DMS53 treated with DMSO at 0.1 percent for 48 hours (cell line): ENCODE data around the gene DUSP7.
A peak's percentile ranks its signal among the peaks of the same experiment; 100 is the strongest.

Experiments used
- DNase-seq: peaks from one replicate; lab custom pipeline; 2025; ENCODE audit not compliant: unreplicated experiment; lab: John Stamatoyannopoulos, UW

DUSP7 gene

DNA sequence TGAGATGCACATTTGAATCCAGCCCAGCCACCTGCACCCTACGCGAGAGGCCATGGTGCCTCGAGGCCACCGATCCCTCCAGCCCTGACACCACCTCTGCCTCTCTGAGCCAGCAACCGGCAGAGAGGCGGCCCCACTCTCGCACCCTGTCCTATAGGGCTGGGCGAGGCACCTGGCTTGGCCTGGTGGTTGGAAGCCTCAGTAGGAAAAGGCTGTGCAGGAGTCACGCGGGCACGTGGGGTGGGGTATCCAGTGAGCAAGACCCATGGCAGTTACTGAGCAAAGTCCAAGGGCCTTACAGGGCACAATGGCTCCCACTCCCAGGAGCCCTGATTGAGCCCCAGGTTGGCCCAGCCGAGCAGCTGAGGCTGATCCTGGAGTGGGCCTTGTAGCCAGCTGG, 12.4 kb upstream of the DUSP7 start:
- no peak for DNase-seq

DNA sequence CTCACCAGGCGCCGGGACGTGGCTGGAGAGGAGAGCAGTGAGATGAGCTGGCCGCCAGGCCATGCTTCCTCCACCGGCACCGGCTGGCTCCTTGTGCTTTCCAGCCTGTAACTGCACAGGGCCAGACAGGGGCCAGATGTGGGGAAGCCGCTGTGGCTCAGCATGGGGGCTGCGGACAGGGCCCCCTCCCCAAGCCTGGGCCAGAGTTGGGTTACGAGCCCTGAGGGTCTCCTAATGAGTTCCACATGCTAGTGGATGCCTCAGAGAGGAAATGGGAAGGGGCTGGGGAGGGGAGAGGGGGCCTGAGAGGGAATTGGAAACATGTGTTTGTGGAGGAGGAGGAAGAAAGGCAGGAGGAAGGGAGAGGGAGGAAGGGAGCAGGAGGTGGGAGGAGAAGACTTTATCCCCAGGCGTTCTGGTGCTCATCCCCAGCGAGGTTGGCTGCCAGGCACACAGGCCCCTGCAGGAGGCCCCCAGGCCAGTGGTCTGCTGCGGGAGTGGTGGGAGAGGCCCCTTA, 11.7 kb upstream of the DUSP7 start:
- DNase-seq, result no peak

DNA sequence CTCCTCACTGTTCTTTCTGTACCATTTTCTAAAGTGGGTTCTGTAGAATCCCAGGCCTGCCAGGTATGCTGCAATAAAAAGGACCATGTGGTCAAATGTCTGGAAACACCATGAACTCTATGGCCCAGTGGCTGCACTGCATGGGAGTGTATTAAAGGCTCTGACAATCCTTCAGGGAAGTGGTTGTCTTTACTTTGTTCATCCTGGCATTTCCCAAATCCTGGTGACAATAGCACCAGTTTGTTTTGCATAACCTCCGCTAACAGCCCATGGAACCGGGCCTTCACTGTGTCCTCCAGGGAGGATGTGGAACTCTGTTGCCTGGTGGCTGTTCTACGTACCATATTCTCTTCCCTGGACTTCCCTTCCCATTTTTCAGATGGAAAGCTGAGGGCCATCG, 11.2 kb upstream of the DUSP7 start:
- DNase-seq, result no peak

GRCh38 chr3:52067046-52067445, 10.7 kb upstream of the DUSP7 start:
- DNase-seq, result no peak

- DNase-seq, result no peak
These were observed 8.9 kb upstream of the DUSP7 start for GRCh38 chr3:52065264-52065756.

GRCh38 chr3:52064561-52064960, 8.2 kb upstream of the DUSP7 start:
- no peak for DNase-seq

- DNase-seq, result no peak
These were observed 6.8 kb upstream of the DUSP7 start for GRCh38 chr3:52063026-52063723.

- no peak for DNase-seq
These were observed 6.1 kb upstream of the DUSP7 start for GRCh38 chr3:52062505-52062904.

GRCh38 chr3:52061121-52061910, 4.9 kb upstream of the DUSP7 start:
- DNase-seq, result no peak

DNA sequence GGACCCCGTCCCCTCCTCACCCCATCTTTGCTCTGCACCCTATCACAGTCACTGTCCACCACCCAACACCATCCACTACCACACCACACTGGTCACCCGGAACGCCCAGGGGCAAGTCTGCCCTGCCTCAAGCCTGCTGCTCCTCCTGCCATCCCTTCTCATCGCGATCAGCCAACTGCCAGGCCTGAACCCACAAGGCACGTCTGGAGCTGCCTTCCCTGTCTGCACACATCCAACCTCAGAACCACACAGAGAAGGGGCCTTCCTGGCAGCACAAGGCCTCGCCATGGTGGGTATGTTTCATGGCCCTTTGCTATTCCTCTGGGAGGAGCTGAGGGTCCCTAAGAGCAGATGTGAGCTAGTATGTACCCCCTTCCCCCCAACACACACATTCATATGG, 3.4 kb upstream of the DUSP7 start:
- DNase-seq, result no peak

- no peak for DNase-seq
These were observed 1.6 kb upstream of the DUSP7 start for GRCh38 chr3:52057812-52058495.

DNA sequence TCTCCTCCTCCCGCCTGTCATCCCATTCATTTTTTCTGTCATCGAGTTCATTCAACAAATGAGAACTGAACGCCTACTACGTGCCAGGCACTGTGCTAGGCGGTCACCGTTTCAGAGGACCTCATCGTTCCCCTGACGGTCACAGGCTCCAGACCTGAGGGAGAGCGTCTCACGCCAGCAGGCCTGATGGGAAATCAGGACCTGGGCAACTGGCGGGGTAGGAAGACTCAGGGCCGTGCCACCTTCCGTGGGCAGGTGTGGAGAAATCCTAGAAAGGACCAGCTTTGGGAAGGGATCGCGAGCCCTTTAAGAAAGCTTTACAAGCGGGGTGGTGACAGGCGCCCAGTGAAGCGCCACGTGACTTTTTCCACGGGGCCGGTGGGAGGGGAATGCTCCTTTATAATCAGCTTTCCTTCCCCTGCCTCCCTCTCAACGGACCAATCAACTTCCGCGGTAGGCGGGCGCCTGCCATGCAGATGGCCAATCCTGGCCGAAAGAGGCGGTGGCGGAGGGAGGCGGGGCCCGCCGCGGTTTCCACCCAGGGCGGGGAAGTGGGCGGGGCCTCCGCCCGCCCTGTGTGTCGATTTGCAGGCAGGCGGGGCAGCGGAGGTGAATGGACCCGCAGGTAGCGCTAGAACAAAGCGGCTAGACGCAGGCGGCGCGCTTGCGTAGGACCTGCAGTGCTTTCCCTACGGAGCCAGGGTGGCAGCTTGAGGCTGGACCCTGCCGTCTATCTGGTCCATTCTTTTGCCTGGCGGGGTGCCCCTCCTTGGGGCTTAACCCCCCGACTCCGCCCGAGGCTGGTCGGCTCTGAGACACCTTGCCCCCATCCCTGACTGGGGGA, 819 bp upstream of the DUSP7 start:
- DNase-seq, result peak; percentile 66

- DNase-seq, result no peak
These were observed 627 bp downstream of the DUSP7 start for GRCh38 chr3:52055537-52056351.

GRCh38 chr3:52054661-52055511, 1.5 kb downstream of the DUSP7 start:
- DNase-seq, result no peak

GRCh38 chr3:52053307-52054304, 2.8 kb downstream of the DUSP7 start:
- DNase-seq, result no peak

GRCh38 chr3:52052831-52053306, 3.5 kb downstream of the DUSP7 start:
- no peak for DNase-seq

DNA sequence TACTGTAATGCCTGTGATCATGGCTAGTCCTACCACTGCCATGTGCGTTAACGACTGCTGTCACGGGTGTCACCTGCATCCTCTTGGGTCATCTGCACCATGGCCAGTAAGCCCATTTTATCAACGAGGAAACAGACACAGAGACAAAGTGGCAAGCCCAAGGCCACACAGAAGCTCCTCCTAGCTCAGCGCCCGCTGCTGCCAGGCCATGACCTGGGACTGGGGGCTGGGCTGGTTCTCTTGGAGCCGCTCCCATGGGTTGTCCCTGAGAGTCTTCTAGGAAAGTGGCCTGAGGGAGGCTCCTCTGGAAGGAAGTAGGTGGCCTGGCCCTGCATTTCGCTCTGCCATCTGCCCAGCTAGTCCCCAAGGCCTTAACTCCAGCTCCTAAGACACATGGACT, 4.9 kb downstream of the DUSP7 start:
- DNase-seq, result no peak

- no peak for DNase-seq
These were observed 5.8 kb downstream of the DUSP7 start for GRCh38 chr3:52050571-52050970.
